ENCODE measurements around the gene ARHGEF6.
"Not testable (repeated sequence)": the region's sequence is repeated elsewhere in the genome, so short reads cannot be mapped to it uniquely, and the experiment has no call there.

The ARHGEF6 gene, protein sequence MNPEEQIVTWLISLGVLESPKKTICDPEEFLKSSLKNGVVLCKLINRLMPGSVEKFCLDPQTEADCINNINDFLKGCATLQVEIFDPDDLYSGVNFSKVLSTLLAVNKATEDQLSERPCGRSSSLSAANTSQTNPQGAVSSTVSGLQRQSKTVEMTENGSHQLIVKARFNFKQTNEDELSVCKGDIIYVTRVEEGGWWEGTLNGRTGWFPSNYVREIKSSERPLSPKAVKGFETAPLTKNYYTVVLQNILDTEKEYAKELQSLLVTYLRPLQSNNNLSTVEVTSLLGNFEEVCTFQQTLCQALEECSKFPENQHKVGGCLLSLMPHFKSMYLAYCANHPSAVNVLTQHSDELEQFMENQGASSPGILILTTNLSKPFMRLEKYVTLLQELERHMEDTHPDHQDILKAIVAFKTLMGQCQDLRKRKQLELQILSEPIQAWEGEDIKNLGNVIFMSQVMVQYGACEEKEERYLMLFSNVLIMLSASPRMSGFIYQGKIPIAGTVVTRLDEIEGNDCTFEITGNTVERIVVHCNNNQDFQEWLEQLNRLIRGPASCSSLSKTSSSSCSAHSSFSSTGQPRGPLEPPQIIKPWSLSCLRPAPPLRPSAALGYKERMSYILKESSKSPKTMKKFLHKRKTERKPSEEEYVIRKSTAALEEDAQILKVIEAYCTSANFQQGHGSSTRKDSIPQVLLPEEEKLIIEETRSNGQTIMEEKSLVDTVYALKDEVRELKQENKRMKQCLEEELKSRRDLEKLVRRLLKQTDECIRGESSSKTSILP

DNA sequence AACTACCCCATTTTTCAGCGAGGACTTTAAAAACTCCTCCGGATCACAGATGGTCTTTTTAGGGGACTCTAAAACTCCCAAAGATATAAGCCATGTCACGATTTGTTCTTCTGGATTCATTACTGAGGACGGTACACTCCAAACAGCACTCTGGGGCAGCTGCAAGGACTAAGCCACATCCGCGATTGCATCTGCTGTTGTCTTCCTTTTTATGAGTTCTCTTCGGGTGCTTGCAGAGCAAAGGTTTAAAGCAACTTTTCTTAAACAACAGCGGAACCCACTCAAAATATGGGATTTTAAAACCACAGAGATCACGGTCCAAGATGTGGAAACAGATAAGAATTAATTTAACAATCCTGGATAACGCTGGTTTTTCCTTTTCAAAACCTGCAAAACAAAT, at the start of gene ARHGEF6:
TSS of gene ARHGEF6 (minus strand) at position 170 of the 400 bp plus-strand sequence. CDS start at position 120, 50 bp downstream.
- DNase-seq (ENCODE audit: low spot score): no peak

DNA sequence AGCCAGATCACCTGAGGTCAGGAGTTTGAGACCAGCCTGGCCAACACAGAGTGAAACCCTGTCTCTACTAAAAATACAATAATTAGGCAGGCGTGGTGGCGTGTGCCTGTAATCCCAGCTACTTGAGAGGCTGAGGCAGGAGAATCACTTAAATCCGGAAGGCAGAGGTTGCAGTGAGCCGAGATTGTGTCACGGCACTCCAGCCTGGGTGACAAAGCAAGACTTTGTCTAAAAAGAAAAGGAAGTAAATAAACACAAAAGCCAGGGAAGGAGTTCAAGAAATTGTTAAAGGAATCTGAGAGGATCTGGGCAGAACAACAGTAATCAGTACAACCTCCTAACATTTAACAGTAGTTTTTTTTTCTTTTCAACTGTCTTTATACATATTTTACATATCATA, 48.7 kb upstream of the ARHGEF6 start:
- DNase-seq (ENCODE audit: low spot score): no peak

GRCh38 chrX:136828830-136829229, 48.1 kb upstream of the ARHGEF6 start:
- DNase-seq (ENCODE audit: low spot score): no peak

GRCh38 chrX:136827026-136827425, 46.3 kb upstream of the ARHGEF6 start:
- DNase-seq (ENCODE audit: low spot score): no peak

- no peak for DNase-seq (ENCODE audit: low spot score)
These were observed 45.0 kb upstream of the ARHGEF6 start for GRCh38 chrX:136825771-136826170.

- DNase-seq (ENCODE audit: low spot score): peak; percentile 43
These were observed 42.4 kb upstream of the ARHGEF6 start for GRCh38 chrX:136823175-136823574.

- DNase-seq (ENCODE audit: low spot score): no peak
These were observed 41.8 kb upstream of the ARHGEF6 start for GRCh38 chrX:136822337-136823095.

- not testable (repeated sequence) for DNase-seq (ENCODE audit: low spot score)
These were observed 39.0 kb upstream of the ARHGEF6 start for GRCh38 chrX:136819756-136820155.

DNA sequence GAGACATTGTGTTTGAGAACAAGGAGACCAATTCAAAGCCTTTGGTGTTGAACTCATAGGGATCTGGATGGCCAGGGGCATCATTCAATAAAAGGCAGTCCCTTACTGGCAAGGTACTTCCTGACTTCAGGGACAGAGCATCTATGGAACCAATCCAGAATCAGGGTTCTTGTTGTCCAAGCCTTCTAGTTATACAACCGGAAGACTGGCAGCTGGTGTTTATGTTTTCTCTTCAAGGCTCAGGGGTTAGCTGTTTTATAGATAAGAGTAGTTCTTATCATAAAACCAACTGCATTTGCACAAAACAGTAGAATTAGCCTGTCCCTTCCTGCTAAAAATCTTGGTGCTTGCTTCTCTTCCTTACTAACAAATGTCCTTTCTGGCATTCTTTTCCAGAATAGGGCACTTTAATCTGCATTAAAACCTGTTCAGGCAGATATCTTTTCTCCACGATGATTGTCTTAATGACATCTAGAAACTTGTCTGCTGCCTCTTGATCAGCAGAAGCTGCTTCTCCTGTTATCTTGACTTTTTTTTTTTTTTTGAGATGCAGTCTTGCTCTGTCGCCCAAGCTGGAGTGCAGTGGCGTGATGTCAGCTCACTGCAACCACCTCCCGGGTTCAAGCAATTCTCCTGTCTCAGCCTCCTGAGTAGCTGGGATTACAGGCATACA, 38.4 kb upstream of the ARHGEF6 start:
- no peak for DNase-seq (ENCODE audit: low spot score)

DNA sequence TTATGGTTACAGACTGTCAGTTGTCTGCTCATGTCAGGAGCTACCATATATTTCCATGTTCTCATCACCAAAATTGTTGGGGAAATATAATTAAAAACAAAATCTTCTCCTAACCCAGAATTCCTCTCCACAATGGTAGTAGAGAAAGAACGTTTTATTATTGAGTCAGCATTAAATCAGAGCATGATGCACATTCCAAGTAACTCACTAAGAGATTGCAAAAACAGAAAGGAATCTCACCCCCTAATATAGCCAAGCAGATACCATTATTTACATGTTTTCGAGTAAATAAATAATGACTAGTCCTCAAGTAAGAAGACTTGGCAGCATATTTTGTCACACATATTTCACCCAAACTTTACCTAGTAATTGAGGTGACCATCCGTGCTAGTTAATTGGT, 36.2 kb upstream of the ARHGEF6 start:
- DNase-seq (ENCODE audit: low spot score): peak; percentile 25

- DNase-seq (ENCODE audit: low spot score): no peak
These were observed 34.4 kb upstream of the ARHGEF6 start for GRCh38 chrX:136814847-136815750.

- DNase-seq (ENCODE audit: low spot score): no peak
These were observed 31.6 kb upstream of the ARHGEF6 start for GRCh38 chrX:136812286-136812685.

DNA sequence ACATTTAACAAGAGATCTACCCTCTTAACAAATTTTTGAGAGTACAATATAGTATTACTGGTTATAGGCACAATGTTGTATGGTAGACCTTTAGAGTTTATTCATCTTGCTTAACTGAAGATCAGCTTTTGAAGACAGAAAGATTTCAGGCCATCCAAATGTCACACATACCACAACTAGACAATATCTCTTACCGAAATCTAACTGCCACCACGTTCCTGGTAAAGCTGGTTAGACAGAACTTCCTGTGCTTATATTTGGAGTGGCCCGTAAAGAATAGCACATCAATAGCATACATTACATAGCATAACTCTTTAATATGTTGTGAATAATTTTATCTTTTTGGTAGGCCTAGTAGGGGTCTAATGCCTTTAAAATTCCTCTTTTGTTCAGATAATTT, 29.8 kb upstream of the ARHGEF6 start:
- no peak for DNase-seq (ENCODE audit: low spot score)

GRCh38 chrX:136806891-136807410, 26.2 kb upstream of the ARHGEF6 start:
- DNase-seq (ENCODE audit: low spot score): no peak

DNA sequence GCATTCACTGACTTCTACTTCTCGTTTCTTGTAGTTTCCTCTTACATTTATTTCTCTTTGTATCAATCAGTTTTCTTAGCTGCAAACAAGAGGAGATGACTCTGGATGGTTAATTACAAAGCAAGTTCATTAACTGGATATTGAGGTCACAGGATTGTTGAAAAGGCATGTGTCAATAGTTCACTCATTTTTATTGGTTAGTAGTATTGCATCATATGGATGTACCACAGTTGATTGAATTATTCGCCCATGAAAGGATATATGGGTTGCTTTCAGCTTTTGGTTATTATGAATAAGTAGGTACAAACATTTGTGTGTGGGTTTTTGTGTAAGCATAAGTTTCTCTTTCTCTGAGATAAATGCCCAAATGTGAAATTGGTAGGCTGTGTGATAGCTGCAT, 21.8 kb upstream of the ARHGEF6 start:
- no peak for DNase-seq (ENCODE audit: low spot score)

GRCh38 chrX:136797787-136798186, 17.1 kb upstream of the ARHGEF6 start:
- no peak for DNase-seq (ENCODE audit: low spot score)

- DNase-seq (ENCODE audit: low spot score): not testable (repeated sequence)
These were observed 14.4 kb upstream of the ARHGEF6 start for GRCh38 chrX:136795132-136795531.

- DNase-seq (ENCODE audit: low spot score): not testable (repeated sequence)
These were observed 13.9 kb upstream of the ARHGEF6 start for GRCh38 chrX:136794660-136795059.

DNA sequence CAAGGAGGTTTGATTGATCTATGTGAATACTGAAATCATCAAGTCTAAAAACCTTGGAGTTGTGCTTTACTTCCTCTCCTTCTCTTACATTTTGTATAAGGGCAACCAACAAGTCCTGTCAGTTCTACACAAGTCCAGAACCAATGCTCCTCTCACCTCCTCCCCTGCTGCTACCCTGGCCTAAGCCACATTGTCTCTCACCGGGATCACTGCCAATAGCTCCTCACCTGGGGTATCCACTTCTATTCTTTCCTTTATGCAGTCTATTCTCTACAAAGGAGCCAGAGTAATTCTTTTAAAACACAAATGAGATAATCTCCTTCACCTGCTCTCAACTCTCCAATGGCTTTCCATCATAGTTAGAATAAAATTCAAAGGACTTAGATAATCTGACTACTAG, 13.3 kb upstream of the ARHGEF6 start:
- DNase-seq (ENCODE audit: low spot score): no peak

- DNase-seq (ENCODE audit: low spot score): no peak
These were observed 9.1 kb upstream of the ARHGEF6 start for GRCh38 chrX:136789856-136790255.

GRCh38 chrX:136784231-136784630, 3.5 kb upstream of the ARHGEF6 start:
- no peak for DNase-seq (ENCODE audit: low spot score)

All from kidney tubule cell (primary cell).